ENCODE measurements around the gene F7. TPM values are rescaled to one million over a fixed set of nuclear protein-coding genes. Genes with fewer than 3 reads are reported as not detected.

The F7 gene
- total RNA-seq, 4 donors from 2014 or later, result not detected

- no peak overlapping the region for H3K27ac ChIP-seq
- no peak for TF ChIP-seq CTCF (IDR thresholded peaks at IDR 0.05)
- TF ChIP-seq POLR2A (IDR thresholded peaks at IDR 0.05), result no peak
- no peak overlapping the region for H3K4me3 ChIP-seq (replicated peaks in 1 of 3)
- no peak for DNase-seq
- H3K27me3 ChIP-seq, result no peaks in the 10 kb centered on the region
- 83 to 90% methylated on average over 22 to 31 of the region's 32 CpGs for WGBS, 2 donors
- H3K4me1 ChIP-seq, result peaks cover 7 to 14% of the 10 kb centered on the region in 2 donors
- H3K9me3 ChIP-seq, result no peaks in the 10 kb centered on the region
- intact Hi-C loops (cut with DNase I), result no loop called here
- H3K36me3 ChIP-seq, result peaks cover 14 to 36% of the 10 kb centered on the region in 2 donors
These were observed 19.4 kb upstream of the F7 start for GRCh38 chr13:113086031-113086750.

- intact Hi-C loops (cut with DNase I), result no loop called here
- H3K9me3 ChIP-seq, result no peaks in the 10 kb centered on the region
- WGBS, 2 donors, result 90 to 92% methylated on average over 28 to 37 of the region's 39 CpGs
- TF ChIP-seq POLR2A (IDR thresholded peaks at IDR 0.05), result no peak
- no peak for TF ChIP-seq CTCF (IDR thresholded peaks at IDR 0.05)
- no peak overlapping the region for H3K27ac ChIP-seq
- peaks cover 7 to 14% of the 10 kb centered on the region in 2 donors for H3K4me1 ChIP-seq
- H3K27me3 ChIP-seq, result no peaks in the 10 kb centered on the region
- DNase-seq, result no peak
- no peak overlapping the region for H3K4me3 ChIP-seq (replicated peaks in 1 of 3)
- H3K36me3 ChIP-seq, result peaks cover 14 to 37% of the 10 kb centered on the region in 2 donors
These were observed 18.3 kb upstream of the F7 start for GRCh38 chr13:113086991-113087922.

DNA sequence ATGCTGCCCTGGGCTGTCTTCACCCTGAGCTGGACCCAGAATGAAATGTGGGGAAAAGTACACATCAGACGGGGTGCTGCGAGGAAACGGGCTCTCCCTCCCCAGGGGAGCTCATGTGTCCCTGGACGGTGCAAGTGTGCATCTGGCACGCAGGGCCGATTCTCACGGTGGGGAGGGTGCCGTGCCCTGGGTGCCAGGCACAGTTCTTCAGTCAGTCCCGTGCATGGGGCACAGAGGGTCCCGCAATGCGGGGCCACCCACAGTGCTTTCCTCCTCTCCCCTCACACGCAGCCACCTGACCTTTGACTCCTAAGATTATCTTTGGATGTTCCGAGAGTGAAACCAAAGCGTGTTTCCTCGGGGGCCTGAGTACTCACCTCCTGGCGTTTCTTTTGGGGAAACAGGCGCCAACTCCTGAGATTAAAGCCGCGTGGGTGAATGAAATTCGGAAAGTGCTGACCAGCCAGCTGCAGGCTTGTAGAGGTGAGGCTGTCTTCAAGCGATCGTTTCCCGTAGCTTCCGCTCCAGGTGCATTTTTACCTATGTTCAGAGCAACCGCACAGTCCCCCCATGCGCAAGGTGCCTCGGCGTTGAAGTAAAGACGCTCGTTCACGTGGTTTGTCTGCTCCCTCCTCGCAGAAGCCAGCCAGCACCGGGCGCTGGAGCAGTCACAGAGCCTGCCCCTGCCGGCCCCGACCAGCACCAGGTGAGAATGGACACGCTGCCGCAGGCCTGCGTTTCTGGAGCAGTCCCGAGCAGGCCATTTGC is 17.5 kb upstream of the F7 start:
- no peak for DNase-seq
- H3K4me1 ChIP-seq, result peaks cover 5 to 10% of the 10 kb centered on the region in 2 donors
- peaks cover 14 to 37% of the 10 kb centered on the region in 2 donors for H3K36me3 ChIP-seq
- H3K9me3 ChIP-seq, result no peaks in the 10 kb centered on the region
- TF ChIP-seq CTCF (IDR thresholded peaks at IDR 0.05) (no peak), POLR2A (IDR thresholded peaks at IDR 0.05) (no peak)
- H3K27me3 ChIP-seq, result no peaks in the 10 kb centered on the region
- WGBS, 2 donors, result 90 to 94% methylated on average over 33 to 37 of the region's 40 CpGs
- intact Hi-C loops (cut with DNase I), result no loop called here
- H3K27ac ChIP-seq, result no peak overlapping the region
- H3K4me3 ChIP-seq (replicated peaks in 1 of 3), result no peak overlapping the region

DNA sequence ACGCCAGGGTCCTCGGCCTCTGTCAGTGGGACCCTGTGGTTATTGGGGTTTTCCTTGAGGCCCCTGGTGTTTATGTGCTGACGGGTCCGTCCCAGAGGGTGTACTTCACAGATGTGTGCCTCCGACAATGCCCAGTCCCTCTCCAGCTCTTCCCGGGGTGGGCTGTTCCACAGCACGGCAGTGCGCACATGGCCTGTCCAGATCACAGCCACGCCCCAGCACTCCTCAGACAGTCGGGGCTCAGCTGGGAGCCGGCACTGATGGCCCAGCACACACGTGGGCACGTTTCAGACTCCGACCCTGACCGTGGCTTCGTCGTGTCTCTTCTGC is 16.9 kb upstream of the F7 start:
- H3K4me3 ChIP-seq (replicated peaks in 1 of 3), result no peak overlapping the region

More for the DNA sequence above, 16.9 kb upstream of the F7 start:
- Histone ChIP-seq H3K27ac (no peak overlapping the region), H3K9me3 (no peaks in the 10 kb centered on the region), H3K4me1 (peaks cover 0 to 4% of the 10 kb centered on the region in 2 donors), H3K27me3 (no peaks in the 10 kb centered on the region), H3K36me3 (peaks cover 14 to 37% of the 10 kb centered on the region in 2 donors)
- intact Hi-C loops (cut with DNase I), result no loop called here
- DNase-seq, result no peak
- TF ChIP-seq CTCF (IDR thresholded peaks at IDR 0.05) (no peak), POLR2A (IDR thresholded peaks at IDR 0.05) (no peak)
- WGBS, 2 donors, result 89 to 90% methylated on average over 16 to 17 of the region's 17 CpGs

Data from thyroid gland (tissue), 4 donors.